GM12874 (cell line): ENCODE data around the gene CACNA1B.

Experiments
- TF ChIP-seq, protein P1 (sequence below): IDR thresholded peaks from 2 replicates; pipeline ENCODE4 v1.5.1; 2011; ENCODE audit warnings: low read depth, mild to moderate bottlenecking, control low read depth, low read length, moderate library complexity; ENCODE audit not compliant: insufficient read depth

CACNA1B gene

DNA sequence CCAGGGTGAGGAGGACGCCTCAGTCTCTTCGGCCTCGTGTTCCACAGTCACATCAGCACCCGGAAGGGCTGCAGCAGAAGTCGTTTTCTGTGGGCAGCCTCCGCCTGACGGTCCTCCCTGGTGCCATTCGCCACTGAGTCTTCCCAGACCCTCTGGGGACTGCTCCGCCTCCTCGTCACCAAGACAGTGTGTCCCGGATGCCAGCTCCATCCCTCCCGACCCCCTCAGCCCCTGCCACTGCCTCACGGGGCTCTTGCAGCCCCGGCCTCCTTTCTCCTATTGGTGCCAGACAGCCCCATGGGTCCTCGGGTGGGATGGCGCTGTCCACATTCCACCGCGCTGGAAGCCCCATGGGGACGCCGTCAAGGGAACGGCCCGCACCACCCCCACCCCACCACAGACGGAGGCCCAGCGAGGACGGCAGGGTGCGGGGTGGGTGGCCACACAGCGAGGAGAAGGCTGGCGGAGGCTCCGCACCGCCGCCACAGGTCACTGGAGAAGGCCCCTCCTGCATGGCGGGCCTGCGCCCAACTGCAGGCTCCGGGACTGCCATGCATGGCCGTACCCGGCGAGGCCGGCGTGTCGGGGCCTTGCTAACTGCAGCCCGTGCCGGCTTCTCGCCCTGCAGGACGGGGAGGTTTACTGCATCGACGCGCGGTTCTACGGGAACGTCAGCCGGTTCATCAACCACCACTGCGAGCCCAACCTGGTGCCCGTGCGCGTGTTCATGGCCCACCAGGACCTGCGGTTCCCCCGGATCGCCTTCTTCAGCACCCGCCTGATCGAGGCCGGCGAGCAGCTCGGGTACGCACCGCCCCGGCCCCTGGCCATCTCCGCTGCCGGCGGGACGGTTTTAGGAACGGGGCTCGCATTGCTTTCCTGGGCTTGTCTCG lies 43.6 kb upstream of the CACNA1B start:
- TF ChIP-seq, protein P1, sequence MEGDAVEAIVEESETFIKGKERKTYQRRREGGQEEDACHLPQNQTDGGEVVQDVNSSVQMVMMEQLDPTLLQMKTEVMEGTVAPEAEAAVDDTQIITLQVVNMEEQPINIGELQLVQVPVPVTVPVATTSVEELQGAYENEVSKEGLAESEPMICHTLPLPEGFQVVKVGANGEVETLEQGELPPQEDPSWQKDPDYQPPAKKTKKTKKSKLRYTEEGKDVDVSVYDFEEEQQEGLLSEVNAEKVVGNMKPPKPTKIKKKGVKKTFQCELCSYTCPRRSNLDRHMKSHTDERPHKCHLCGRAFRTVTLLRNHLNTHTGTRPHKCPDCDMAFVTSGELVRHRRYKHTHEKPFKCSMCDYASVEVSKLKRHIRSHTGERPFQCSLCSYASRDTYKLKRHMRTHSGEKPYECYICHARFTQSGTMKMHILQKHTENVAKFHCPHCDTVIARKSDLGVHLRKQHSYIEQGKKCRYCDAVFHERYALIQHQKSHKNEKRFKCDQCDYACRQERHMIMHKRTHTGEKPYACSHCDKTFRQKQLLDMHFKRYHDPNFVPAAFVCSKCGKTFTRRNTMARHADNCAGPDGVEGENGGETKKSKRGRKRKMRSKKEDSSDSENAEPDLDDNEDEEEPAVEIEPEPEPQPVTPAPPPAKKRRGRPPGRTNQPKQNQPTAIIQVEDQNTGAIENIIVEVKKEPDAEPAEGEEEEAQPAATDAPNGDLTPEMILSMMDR: no peak

DNA sequence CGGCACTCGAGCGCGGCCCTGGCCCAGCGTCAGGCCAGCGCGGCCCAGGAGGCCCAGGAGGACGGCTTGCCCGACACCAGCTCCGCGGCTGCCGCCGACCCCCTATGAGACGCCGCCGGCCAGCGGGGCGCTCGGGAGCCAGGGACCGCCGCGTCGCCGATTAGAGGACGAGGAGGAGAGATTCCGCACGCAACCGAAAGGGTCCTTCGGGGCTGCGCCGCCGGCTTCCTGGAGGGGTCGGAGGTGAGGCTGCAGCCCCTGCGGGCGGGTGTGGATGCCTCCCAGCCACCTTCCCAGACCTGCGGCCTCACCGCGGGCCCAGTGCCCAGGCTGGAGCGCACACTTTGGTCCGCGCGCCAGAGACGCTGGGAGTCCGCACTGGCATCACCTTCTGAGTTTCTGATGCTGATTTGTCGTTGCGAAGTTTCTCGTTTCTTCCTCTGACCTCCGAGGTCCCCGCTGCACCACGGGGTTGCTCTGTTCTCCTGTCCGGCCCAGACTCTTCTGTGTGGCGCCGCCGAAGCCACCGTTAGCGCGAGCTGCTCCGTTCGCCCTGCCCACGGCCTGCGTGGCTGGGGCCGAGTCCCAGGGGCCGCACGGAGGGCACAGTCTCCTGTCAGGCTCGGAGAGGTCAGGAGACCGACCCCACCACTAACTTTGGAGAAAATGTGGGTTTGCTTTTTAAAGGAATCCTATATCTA lies 42.6 kb upstream of the CACNA1B start:
- TF ChIP-seq, protein P1: no peak

DNA sequence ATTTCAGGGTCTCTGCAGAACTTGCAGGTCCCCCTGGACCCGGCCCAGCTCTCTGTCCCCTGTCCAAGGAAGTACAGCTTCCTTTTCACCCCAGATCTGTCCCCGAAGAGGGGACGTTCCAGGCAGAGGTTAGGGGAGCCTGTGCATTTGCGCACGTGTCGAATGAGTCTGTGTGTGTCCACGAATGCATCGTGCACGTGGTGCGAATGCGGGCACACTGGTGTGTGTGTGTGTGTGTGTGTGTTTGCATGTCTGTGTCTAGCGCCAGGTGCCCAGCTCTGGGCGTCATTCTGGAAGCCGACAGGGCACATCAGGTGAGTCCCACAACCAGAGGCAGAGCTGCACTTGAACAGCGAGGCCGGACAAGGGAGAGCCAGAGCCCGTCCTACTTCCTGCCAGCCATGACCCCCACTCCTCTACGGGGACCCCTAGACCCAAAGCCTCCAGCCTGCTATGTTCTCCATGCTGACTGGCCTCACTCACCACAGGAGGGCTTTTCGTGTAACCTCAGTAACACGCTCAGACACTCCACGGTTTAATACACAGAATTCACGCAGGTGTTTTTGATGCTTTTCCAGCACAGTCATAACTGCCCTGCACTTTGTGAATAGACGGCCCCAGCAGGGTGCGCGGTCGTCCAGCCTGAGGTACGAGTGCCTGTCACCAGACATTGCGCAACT lies 41.3 kb upstream of the CACNA1B start:
- TF ChIP-seq, protein P1: no peak

DNA sequence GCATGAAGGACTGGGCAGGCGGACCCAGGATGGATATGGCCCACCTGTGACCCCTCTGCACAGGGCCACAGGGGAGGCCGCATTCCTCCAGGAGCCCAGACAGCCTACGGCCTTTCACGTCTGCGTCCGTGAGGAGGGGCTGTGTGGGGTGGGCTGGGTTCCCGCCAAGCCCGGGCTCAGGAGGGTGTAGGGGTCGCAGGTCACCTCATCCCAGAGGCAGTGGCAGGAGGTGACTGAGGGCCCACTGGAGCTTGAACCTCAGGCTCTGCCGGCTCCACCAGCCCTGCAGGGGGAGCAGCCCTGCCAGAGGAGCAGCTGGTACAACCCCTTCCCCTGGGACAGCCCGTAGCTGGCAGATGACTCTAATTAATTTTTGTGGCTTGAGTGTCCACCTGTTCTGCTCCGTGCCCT lies 40.7 kb upstream of the CACNA1B start:
- TF ChIP-seq, protein P1: no peak

DNA sequence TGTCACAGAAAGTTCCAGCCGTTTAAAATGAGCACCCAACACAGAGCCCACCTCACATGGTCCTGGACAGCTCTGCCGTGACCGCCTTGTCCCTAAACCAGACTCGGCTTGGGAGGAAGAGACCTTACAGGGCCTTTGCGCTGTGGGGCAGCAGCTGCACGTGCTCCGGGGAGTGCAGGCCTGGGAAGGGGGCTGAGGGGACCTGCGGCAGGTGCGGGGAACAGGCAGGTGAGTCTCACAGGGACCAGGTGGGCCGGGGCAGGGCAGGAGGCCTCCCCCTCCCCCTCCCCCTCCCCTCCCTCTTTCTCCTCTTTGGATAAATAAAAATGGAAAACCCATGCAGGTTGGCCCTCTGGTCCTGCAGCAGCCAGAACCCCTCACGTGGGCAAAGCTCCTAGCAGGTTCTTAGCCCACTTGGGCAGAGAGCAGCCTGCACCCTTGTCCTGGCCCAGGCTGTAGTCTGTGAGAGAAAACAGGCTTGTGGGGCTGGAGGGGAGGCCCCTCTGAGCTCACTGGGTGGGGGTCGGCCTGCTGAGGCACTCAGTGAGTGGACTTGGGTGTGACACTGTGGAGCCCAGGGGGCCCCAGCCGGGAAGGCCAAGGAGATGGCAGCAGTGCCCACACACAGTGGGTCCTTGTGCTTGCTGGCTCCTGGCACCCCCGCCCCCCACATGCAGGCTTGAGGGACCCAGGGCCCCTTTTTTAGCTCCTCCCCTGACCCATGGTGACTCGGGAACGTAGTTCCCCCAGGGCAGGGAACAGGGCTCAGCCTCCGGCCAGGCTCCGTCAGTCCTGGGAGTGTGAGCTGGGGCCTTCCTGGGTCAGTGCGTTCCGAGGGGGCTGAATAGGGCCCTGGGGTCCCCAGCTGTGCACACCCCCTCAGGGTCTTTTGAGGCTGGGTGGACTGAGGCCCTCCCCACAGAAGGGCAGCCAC lies 40.0 kb upstream of the CACNA1B start:
- TF ChIP-seq, protein P1: no peak

DNA sequence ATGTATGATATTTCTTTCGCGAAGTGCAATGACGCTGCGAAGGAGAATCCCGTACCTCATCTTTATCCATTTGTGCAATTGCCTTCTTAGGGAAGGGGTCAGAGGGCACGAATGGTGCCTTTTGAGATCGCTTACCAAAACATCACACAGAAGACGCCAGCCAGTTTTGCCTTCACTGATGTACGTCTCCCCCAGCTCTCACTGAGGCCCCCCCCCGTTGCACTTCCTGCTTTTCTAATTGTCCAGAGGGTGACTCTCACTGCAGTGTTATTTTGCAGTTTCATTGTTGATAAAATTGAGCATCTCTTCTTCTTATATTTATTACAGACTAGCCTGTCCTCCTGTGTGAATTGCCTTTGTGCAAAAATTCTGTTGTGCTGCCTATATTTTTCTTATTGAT lies 39.0 kb upstream of the CACNA1B start:
- TF ChIP-seq, protein P1: no peak
